ENCODE results near the gene IGSF11.

Gene IGSF11

GRCh38 chr3:118909763-118910162 is 124.9 kb downstream of the IGSF11 start:
- no peak overlapping the region for H3K9ac ChIP-seq (ENCODE audit: low read length)
- no peaks in the 10 kb centered on the region for H3K9me3 ChIP-seq (ENCODE audit: low read length)
- no peak overlapping the region for H3K27ac ChIP-seq (ENCODE audit: low read depth, low read length)
- no peaks in the 10 kb centered on the region for H3K36me3 ChIP-seq (ENCODE audit: insufficient read depth, low read length)
- H3K27me3 ChIP-seq (ENCODE audit: control insufficient read depth in 1 of 2, insufficient read depth in 2 of 2, low read length in 2 of 2): no peaks in the 10 kb centered on the region
- H3K4me3 ChIP-seq (ENCODE audit: low read depth in 1 of 2, low read length in 2 of 2): no peak overlapping the region
- H3K4me1 ChIP-seq (ENCODE audit: insufficient read depth, low read length): no peaks in the 10 kb centered on the region

DNA sequence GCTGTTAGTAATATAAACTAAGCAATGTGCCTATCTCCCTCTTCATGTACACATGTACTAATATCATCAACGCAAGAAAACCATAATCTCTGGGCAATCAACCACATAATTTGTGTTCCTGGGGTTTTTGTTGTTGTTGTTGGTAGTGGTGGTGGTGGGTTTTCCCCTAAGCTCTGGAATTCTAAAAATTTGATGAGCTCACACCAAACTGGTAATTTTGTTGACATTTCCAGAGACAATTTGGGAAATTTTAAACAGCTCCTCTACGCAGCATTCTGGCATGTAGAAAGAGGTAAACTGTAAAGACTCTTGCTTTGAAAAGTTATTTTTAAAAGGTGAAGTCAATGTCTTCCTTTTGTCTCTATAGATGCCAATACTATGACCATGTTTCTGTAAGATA is 126.7 kb downstream of the IGSF11 start:
- Histone ChIP-seq H3K4me1 (ENCODE audit: insufficient read depth, low read length) (no peaks in the 10 kb centered on the region), H3K9me3 (ENCODE audit: low read length) (no peaks in the 10 kb centered on the region), H3K36me3 (ENCODE audit: insufficient read depth, low read length) (no peaks in the 10 kb centered on the region), H3K27me3 (ENCODE audit: control insufficient read depth in 1 of 2, insufficient read depth in 2 of 2, low read length in 2 of 2) (no peaks in the 10 kb centered on the region), H3K4me3 (ENCODE audit: low read depth in 1 of 2, low read length in 2 of 2) (no peak overlapping the region), H3K27ac (ENCODE audit: low read depth, low read length) (no peak overlapping the region), H3K9ac (ENCODE audit: low read length) (no peak overlapping the region)

DNA sequence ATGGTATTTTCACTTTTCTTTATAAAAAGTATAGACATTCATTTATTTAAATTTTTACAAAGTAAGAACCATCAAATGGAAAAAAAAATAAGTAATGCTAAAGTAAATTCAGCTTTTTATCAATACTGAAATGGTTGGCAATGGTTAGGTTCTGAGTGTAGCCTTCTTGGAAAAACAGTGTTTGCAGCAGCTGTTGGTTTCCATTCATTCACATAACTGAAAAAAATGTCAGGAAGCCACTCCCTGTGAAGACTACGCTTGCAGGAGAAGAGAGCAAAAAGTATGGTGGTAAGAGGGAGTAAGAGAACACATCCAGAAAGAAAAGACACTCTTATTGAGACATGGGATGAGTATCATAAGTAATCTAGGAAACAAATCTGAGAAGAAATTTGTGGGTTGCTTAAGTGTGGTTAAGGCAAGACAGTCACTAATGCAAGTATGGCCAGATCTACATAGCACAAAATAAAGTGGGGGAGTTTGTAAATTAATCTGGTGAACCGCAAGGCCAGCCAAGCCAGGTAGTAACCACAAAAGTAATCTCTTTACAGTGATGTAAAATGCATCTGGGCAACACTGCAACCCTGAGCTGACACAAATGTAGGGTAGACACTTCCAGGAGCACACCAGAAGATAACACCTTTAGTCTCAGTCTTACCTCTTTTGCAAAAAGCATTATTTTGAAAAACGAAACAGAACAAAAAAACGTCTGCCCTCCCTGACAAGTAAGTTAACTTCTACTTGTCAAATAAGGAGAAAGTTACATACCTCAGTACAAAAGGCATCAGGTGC is 133.7 kb downstream of the IGSF11 start:
- no peaks in the 10 kb centered on the region for H3K9me3 ChIP-seq (ENCODE audit: low read length)
- no peak overlapping the region for H3K4me3 ChIP-seq (ENCODE audit: low read depth in 1 of 2, low read length in 2 of 2)
- no peak overlapping the region for H3K27ac ChIP-seq (ENCODE audit: low read depth, low read length)
- no peaks in the 10 kb centered on the region for H3K4me1 ChIP-seq (ENCODE audit: insufficient read depth, low read length)
- H3K9ac ChIP-seq (ENCODE audit: low read length): no peak overlapping the region
- no peaks in the 10 kb centered on the region for H3K36me3 ChIP-seq (ENCODE audit: insufficient read depth, low read length)
- no peaks in the 10 kb centered on the region for H3K27me3 ChIP-seq (ENCODE audit: control insufficient read depth in 1 of 2, insufficient read depth in 2 of 2, low read length in 2 of 2)

- Histone ChIP-seq H3K36me3 (ENCODE audit: insufficient read depth, low read length) (no peaks in the 10 kb centered on the region), H3K27me3 (ENCODE audit: control insufficient read depth in 1 of 2, insufficient read depth in 2 of 2, low read length in 2 of 2) (no peaks in the 10 kb centered on the region), H3K27ac (ENCODE audit: low read depth, low read length) (no peak overlapping the region), H3K4me3 (ENCODE audit: low read depth in 1 of 2, low read length in 2 of 2) (no peak overlapping the region), H3K9me3 (ENCODE audit: low read length) (no peaks in the 10 kb centered on the region), H3K9ac (ENCODE audit: low read length) (no peak overlapping the region), H3K4me1 (ENCODE audit: insufficient read depth, low read length) (no peaks in the 10 kb centered on the region)
Measured at GRCh38 chr3:118890206-118890605, 144.4 kb downstream of the IGSF11 start.

- Histone ChIP-seq H3K4me1 (ENCODE audit: insufficient read depth, low read length) (no peaks in the 10 kb centered on the region), H3K27ac (ENCODE audit: low read depth, low read length) (no peak overlapping the region), H3K27me3 (ENCODE audit: control insufficient read depth in 1 of 2, insufficient read depth in 2 of 2, low read length in 2 of 2) (no peaks in the 10 kb centered on the region), H3K4me3 (ENCODE audit: low read depth in 1 of 2, low read length in 2 of 2) (no peak overlapping the region), H3K36me3 (ENCODE audit: insufficient read depth, low read length) (no peaks in the 10 kb centered on the region), H3K9ac (ENCODE audit: low read length) (no peak overlapping the region), H3K9me3 (ENCODE audit: low read length) (no peaks in the 10 kb centered on the region)
Measured at GRCh38 chr3:118889691-118890090, 145.0 kb downstream of the IGSF11 start.

DNA sequence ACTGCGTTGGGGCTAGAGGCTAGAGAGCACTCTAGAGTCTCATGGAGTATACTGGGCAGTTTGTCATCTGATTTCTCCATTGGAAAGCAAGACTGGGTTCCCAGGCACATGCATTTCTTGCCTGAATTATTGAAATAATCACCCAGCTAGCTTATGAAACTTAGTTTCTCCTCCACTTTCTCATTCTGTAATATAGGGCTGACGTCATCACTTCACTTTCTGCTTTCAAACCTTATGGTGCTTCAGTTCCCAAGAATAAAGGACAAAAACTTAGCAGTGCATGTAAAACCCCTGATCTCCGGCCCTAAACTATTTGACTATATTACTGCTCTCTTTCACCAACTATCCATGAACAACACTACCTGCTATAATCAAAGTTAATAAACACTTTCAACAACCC is 147.9 kb downstream of the IGSF11 start:
- Histone ChIP-seq H3K4me3 (ENCODE audit: low read depth in 1 of 2, low read length in 2 of 2) (no peak overlapping the region), H3K9ac (ENCODE audit: low read length) (no peak overlapping the region), H3K27ac (ENCODE audit: low read depth, low read length) (no peak overlapping the region), H3K27me3 (ENCODE audit: control insufficient read depth in 1 of 2, insufficient read depth in 2 of 2, low read length in 2 of 2) (no peaks in the 10 kb centered on the region), H3K4me1 (ENCODE audit: insufficient read depth, low read length) (no peaks in the 10 kb centered on the region), H3K36me3 (ENCODE audit: insufficient read depth, low read length) (no peaks in the 10 kb centered on the region), H3K9me3 (ENCODE audit: low read length) (no peaks in the 10 kb centered on the region)

DNA sequence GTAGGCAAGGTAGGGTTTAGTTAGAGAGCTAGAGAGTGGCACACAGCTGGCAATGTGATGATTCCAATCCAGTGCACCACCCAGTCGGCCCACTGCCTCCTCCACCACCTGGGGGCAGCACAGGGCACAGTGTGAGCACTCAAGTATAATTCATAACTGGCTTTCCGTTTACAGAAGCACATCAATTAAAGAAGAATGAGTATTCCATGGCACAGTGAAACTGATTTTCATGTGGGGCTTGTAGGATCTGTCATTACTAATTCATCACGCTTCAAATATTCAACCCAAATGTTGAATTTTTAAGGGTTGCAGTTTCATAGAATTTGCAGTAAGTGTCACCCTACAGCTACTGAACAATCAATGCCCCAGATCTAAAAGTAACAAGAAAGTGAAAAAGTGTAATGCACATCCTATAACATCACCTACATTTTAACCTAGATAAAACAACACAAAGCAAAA is 149.9 kb downstream of the IGSF11 start:
- H3K4me3 ChIP-seq (ENCODE audit: low read depth in 1 of 2, low read length in 2 of 2): no peak overlapping the region
- no peaks in the 10 kb centered on the region for H3K4me1 ChIP-seq (ENCODE audit: insufficient read depth, low read length)
- H3K9me3 ChIP-seq (ENCODE audit: low read length): no peaks in the 10 kb centered on the region
- H3K27me3 ChIP-seq (ENCODE audit: control insufficient read depth in 1 of 2, insufficient read depth in 2 of 2, low read length in 2 of 2): no peaks in the 10 kb centered on the region
- H3K9ac ChIP-seq (ENCODE audit: low read length): no peak overlapping the region
- H3K27ac ChIP-seq (ENCODE audit: low read depth, low read length): no peak overlapping the region
- H3K36me3 ChIP-seq (ENCODE audit: insufficient read depth, low read length): no peaks in the 10 kb centered on the region

GRCh38 chr3:118882353-118882947 is 152.2 kb downstream of the IGSF11 start:
- Histone ChIP-seq H3K27ac (ENCODE audit: low read depth, low read length) (no peak overlapping the region), H3K9me3 (ENCODE audit: low read length) (no peaks in the 10 kb centered on the region), H3K9ac (ENCODE audit: low read length) (no peak overlapping the region), H3K27me3 (ENCODE audit: control insufficient read depth in 1 of 2, insufficient read depth in 2 of 2, low read length in 2 of 2) (no peaks in the 10 kb centered on the region), H3K4me3 (ENCODE audit: low read depth in 1 of 2, low read length in 2 of 2) (no peak overlapping the region), H3K4me1 (ENCODE audit: insufficient read depth, low read length) (no peaks in the 10 kb centered on the region), H3K36me3 (ENCODE audit: insufficient read depth, low read length) (no peaks in the 10 kb centered on the region)

GRCh38 chr3:118868051-118868450 is 166.6 kb downstream of the IGSF11 start:
- no peaks in the 10 kb centered on the region for H3K36me3 ChIP-seq (ENCODE audit: insufficient read depth, low read length)

DNA sequence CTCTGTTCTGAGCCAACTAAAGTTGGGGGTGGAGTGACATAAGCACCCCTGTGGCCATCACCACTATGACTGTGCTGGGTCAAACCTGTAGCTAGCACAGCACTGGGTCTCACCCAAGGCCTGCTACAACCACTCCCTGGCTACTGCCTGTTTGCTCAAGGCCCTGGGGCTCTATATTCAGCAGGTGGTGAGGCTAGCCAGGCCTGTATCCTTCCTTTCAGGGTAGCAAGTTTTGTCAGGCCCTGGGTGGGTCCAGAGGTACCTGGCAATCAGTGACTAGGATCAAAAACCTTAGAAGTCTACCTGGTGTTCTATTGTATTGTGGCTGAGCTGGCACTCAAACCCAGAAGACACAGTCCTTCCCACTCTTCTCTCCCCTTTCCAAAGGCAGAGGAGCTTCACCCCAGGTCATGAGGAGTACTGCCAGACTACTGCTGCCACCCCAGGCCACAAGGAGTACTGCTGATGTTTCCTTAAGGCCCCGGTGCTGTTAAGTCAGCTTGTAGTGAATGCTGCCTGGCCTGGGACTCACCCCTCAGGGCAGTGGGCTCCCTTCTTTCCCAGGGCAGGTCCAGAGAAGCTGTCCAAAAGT is 170.8 kb downstream of the IGSF11 start:
- Histone ChIP-seq H3K4me1 (ENCODE audit: insufficient read depth, low read length) (no peaks in the 10 kb centered on the region), H3K4me3 (ENCODE audit: low read depth in 1 of 2, low read length in 2 of 2) (no peak overlapping the region), H3K36me3 (ENCODE audit: insufficient read depth, low read length) (no peaks in the 10 kb centered on the region), H3K27ac (ENCODE audit: low read depth, low read length) (no peak overlapping the region), H3K27me3 (ENCODE audit: control insufficient read depth in 1 of 2, insufficient read depth in 2 of 2, low read length in 2 of 2) (no peaks in the 10 kb centered on the region), H3K9me3 (ENCODE audit: low read length) (no peaks in the 10 kb centered on the region), H3K9ac (ENCODE audit: low read length) (no peak overlapping the region)

More at GRCh38 chr3:118868051-118868450, 166.6 kb downstream of the IGSF11 start:
- Histone ChIP-seq H3K4me3 (ENCODE audit: low read depth in 1 of 2, low read length in 2 of 2) (no peak overlapping the region), H3K9ac (ENCODE audit: low read length) (no peak overlapping the region), H3K9me3 (ENCODE audit: low read length) (no peaks in the 10 kb centered on the region), H3K27me3 (ENCODE audit: control insufficient read depth in 1 of 2, insufficient read depth in 2 of 2, low read length in 2 of 2) (no peaks in the 10 kb centered on the region), H3K27ac (ENCODE audit: low read depth, low read length) (no peak overlapping the region), H3K4me1 (ENCODE audit: insufficient read depth, low read length) (no peaks in the 10 kb centered on the region)

GRCh38 chr3:118859950-118860349 is 174.7 kb downstream of the IGSF11 start:
- Histone ChIP-seq H3K9me3 (ENCODE audit: low read length) (no peaks in the 10 kb centered on the region), H3K9ac (ENCODE audit: low read length) (no peak overlapping the region), H3K36me3 (ENCODE audit: insufficient read depth, low read length) (no peaks in the 10 kb centered on the region), H3K4me3 (ENCODE audit: low read depth in 1 of 2, low read length in 2 of 2) (no peak overlapping the region), H3K27me3 (ENCODE audit: control insufficient read depth in 1 of 2, insufficient read depth in 2 of 2, low read length in 2 of 2) (no peaks in the 10 kb centered on the region), H3K4me1 (ENCODE audit: insufficient read depth, low read length) (no peaks in the 10 kb centered on the region), H3K27ac (ENCODE audit: low read depth, low read length) (no peak overlapping the region)

Measured in muscle layer of colon (tissue), 2 donors.